LNCaP clone FGC (cell line): ENCODE measurements around the gene ORAI1.

ENCODE experiments used
- DNase-seq: peaks from one replicate; pipeline ENCODE4 v3.0.0-alpha.2; 2011; ENCODE audit warnings: low read depth
- H3K4me3 ChIP-seq: 2 replicates; pipeline ENCODE4 v1.5.1; 2011; ENCODE audit warnings: mild to moderate bottlenecking, low read depth, low read length, control low read depth
- CTCF ChIP-seq: IDR thresholded peaks from 2 replicates; pipeline ENCODE4 v1.5.1; 2012; ENCODE audit warnings: mild to moderate bottlenecking; ENCODE audit not compliant: control insufficient read depth, insufficient read depth; ENCODE audit errors: extremely low read depth

ORAI1 gene

GRCh38 chr12:121637231-121637914, 11.0 kb downstream of the ORAI1 start:
- TF ChIP-seq CTCF = no peak
- no peak overlapping the region for H3K4me3 ChIP-seq
- DNase-seq = no peak

GRCh38 chr12:121638298-121639202, 12.2 kb downstream of the ORAI1 start:
- no peak for DNase-seq
- TF ChIP-seq CTCF = no peak
- H3K4me3 ChIP-seq = no peak overlapping the region

GRCh38 chr12:121641343-121641630, 15.0 kb downstream of the ORAI1 start:
- TF ChIP-seq CTCF = no peak
- H3K4me3 ChIP-seq = no peak overlapping the region
- DNase-seq = no peak

- no peak overlapping the region for H3K4me3 ChIP-seq
- TF ChIP-seq CTCF = no peak
- peak; percentile 90 for DNase-seq
These were observed 22.2 kb downstream of the ORAI1 start for GRCh38 chr12:121648458-121649028.

GRCh38 chr12:121649322-121649721, 23.0 kb downstream of the ORAI1 start:
- TF ChIP-seq CTCF = no peak
- H3K4me3 ChIP-seq = no peak overlapping the region
- no peak for DNase-seq

GRCh38 chr12:121649819-121650353, 23.6 kb downstream of the ORAI1 start:
- TF ChIP-seq CTCF = no peak
- DNase-seq = no peak
- no peak overlapping the region for H3K4me3 ChIP-seq
